Measurements from ENCODE around the gene ZSCAN2.
"Not testable (repeated sequence)": the region's sequence is repeated elsewhere in the genome, so short reads cannot be mapped to it uniquely, and the experiment has no call there.

The ZSCAN2 gene

GRCh38 chr15:84582583-84583157 is 18.1 kb upstream of the ZSCAN2 start:
- Histone ChIP-seq H3K9ac (ENCODE audit: insufficient read length) (no peak overlapping the region), H3K4me3 (no peak overlapping the region), H3K36me3 (ENCODE audit: insufficient read depth, low read length) (no peaks in the 10 kb centered on the region), H3K27ac (no peak overlapping the region), H3K9me3 (ENCODE audit: low read depth, low read length) (no peaks in the 10 kb centered on the region)
- TF ChIP-seq FOXP2 (optimal IDR thresholded peaks at IDR 0.05; ENCODE audit: control extremely low read depth, extremely low read length, insufficient read depth) = no peak
- no peak for TF ChIP-seq EZH2 (IDR thresholded peaks at IDR 0.05)
- no peak for TF ChIP-seq POLR2AphosphoS5 (IDR thresholded peaks at IDR 0.05; ENCODE audit: borderline replicate concordance, low read depth, low read length)
- no peak for DNase-seq (ENCODE audit: low read depth, low spot score)

GRCh38 chr15:84583921-84584320 is 16.9 kb upstream of the ZSCAN2 start:
- not testable (repeated sequence) for H3K36me3 ChIP-seq (ENCODE audit: insufficient read depth, low read length); H3K9ac ChIP-seq (ENCODE audit: insufficient read length); H3K4me3 ChIP-seq; H3K9me3 ChIP-seq (ENCODE audit: low read depth, low read length); H3K27ac ChIP-seq; DNase-seq (ENCODE audit: low read depth, low spot score)

DNA sequence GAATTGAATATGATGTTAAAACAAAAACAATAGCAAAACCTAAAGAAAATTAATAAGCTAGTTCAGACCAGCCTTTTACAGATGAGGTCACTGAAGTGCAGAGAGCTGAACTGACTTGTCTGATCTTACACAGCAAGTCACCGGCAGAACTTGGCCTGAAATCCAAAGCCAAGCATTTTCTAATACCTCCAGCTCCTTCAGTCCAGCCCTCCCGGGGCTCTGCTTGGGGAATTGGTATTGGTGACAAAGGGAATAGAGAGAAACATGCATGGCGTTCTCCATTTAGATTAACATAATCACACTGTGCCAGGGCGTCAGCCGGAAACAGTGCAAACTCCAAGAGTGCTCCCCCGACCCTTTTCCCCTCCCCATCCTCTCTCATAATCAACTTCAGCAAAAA is 14.1 kb upstream of the ZSCAN2 start:
- DNase-seq (ENCODE audit: low read depth, low spot score) = no peak
- 0 out of 2 replicates have a peak overlapping the region, but pooled peaks have one; percentile 9 for H3K27ac ChIP-seq
- TF ChIP-seq FOXP2 (optimal IDR thresholded peaks at IDR 0.05; ENCODE audit: control extremely low read depth, extremely low read length, insufficient read depth) = no peak
- TF ChIP-seq EZH2 (IDR thresholded peaks at IDR 0.05) = no peak
- TF ChIP-seq POLR2AphosphoS5 (IDR thresholded peaks at IDR 0.05; ENCODE audit: borderline replicate concordance, low read depth, low read length) = no peak
- no peaks in the 10 kb centered on the region for H3K9me3 ChIP-seq (ENCODE audit: low read depth, low read length)
- H3K4me3 ChIP-seq = peak overlapping the region; percentile 22; the same call in 1 of the 2 replicates
- H3K9ac ChIP-seq (ENCODE audit: insufficient read length) = peak overlapping the region; percentile 41
- no peaks in the 10 kb centered on the region for H3K36me3 ChIP-seq (ENCODE audit: insufficient read depth, low read length)

- no peak overlapping the region for H3K9ac ChIP-seq (ENCODE audit: insufficient read length)
- H3K27ac ChIP-seq = no peak overlapping the region
- DNase-seq (ENCODE audit: low read depth, low spot score) = no peak
- no peak for TF ChIP-seq EZH2 (IDR thresholded peaks at IDR 0.05)
- TF ChIP-seq FOXP2 (optimal IDR thresholded peaks at IDR 0.05; ENCODE audit: control extremely low read depth, extremely low read length, insufficient read depth) = no peak
- no peak for TF ChIP-seq POLR2AphosphoS5 (IDR thresholded peaks at IDR 0.05; ENCODE audit: borderline replicate concordance, low read depth, low read length)
- H3K4me3 ChIP-seq = peak overlapping the region; percentile 54
- no peaks in the 10 kb centered on the region for H3K36me3 ChIP-seq (ENCODE audit: insufficient read depth, low read length)
- H3K9me3 ChIP-seq (ENCODE audit: low read depth, low read length) = no peaks in the 10 kb centered on the region
Observed at GRCh38 chr15:84588053-84588874, 12.5 kb upstream of the ZSCAN2 start.

- H3K9me3 ChIP-seq (ENCODE audit: low read depth, low read length) = no peaks in the 10 kb centered on the region
- H3K36me3 ChIP-seq (ENCODE audit: insufficient read depth, low read length) = no peaks in the 10 kb centered on the region
- H3K4me3 ChIP-seq = no peak overlapping the region
- no peak for TF ChIP-seq FOXP2 (optimal IDR thresholded peaks at IDR 0.05; ENCODE audit: control extremely low read depth, extremely low read length, insufficient read depth)
- no peak for TF ChIP-seq POLR2AphosphoS5 (IDR thresholded peaks at IDR 0.05; ENCODE audit: borderline replicate concordance, low read depth, low read length)
- TF ChIP-seq EZH2 (IDR thresholded peaks at IDR 0.05) = no peak
- no peak overlapping the region for H3K27ac ChIP-seq
- DNase-seq (ENCODE audit: low read depth, low spot score) = no peak
- no peak overlapping the region for H3K9ac ChIP-seq (ENCODE audit: insufficient read length)
Observed at GRCh38 chr15:84590406-84590805, 10.4 kb upstream of the ZSCAN2 start.

GRCh38 chr15:84591815-84592214 is 9.0 kb upstream of the ZSCAN2 start:
- TF ChIP-seq EZH2 (IDR thresholded peaks at IDR 0.05) = no peak
- no peak for TF ChIP-seq FOXP2 (optimal IDR thresholded peaks at IDR 0.05; ENCODE audit: control extremely low read depth, extremely low read length, insufficient read depth)
- TF ChIP-seq POLR2AphosphoS5 (IDR thresholded peaks at IDR 0.05; ENCODE audit: borderline replicate concordance, low read depth, low read length) = no peak
- no peaks in the 10 kb centered on the region for H3K9me3 ChIP-seq (ENCODE audit: low read depth, low read length)
- H3K36me3 ChIP-seq (ENCODE audit: insufficient read depth, low read length) = no peaks in the 10 kb centered on the region
- H3K4me3 ChIP-seq = no peak overlapping the region
- no peak for DNase-seq (ENCODE audit: low read depth, low spot score)
- H3K9ac ChIP-seq (ENCODE audit: insufficient read length) = no peak overlapping the region
- H3K27ac ChIP-seq = no peak overlapping the region

GRCh38 chr15:84594617-84595290 is 6.1 kb upstream of the ZSCAN2 start:
- H3K9ac ChIP-seq (ENCODE audit: insufficient read length) = no peak overlapping the region
- H3K36me3 ChIP-seq (ENCODE audit: insufficient read depth, low read length) = no peaks in the 10 kb centered on the region
- no peak overlapping the region for H3K27ac ChIP-seq
- DNase-seq (ENCODE audit: low read depth, low spot score) = no peak
- no peak overlapping the region for H3K4me3 ChIP-seq
- no peak for TF ChIP-seq POLR2AphosphoS5 (IDR thresholded peaks at IDR 0.05; ENCODE audit: borderline replicate concordance, low read depth, low read length)
- no peaks in the 10 kb centered on the region for H3K9me3 ChIP-seq (ENCODE audit: low read depth, low read length)

DNA sequence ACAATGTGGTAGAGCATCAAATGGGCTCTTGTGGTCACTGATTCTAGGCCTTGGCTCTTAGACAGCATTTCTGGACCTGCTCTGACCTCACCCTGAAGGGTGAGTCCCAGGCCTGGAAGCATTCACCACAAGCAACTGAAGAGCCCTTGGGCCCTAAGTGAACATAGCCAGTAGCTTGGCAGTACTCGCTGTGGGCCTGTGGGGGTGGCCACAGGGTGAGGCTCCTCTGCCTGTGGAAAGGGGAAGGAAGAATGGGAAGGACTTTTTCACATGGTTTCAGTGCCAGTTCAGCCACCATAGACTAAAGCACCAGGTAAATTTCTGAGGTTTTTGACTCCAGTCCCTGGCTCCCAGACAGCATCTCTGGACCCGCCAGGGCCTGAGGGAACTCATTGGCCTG is 5.1 kb upstream of the ZSCAN2 start:
- DNase-seq (ENCODE audit: low read depth, low spot score) = no peak
- H3K4me3 ChIP-seq = no peak overlapping the region
- no peaks in the 10 kb centered on the region for H3K36me3 ChIP-seq (ENCODE audit: insufficient read depth, low read length)
- no peaks in the 10 kb centered on the region for H3K9me3 ChIP-seq (ENCODE audit: low read depth, low read length)
- no peak overlapping the region for H3K9ac ChIP-seq (ENCODE audit: insufficient read length)
- TF ChIP-seq FOXP2 (optimal IDR thresholded peaks at IDR 0.05; ENCODE audit: control extremely low read depth, extremely low read length, insufficient read depth) = no peak
- no peak for TF ChIP-seq POLR2AphosphoS5 (IDR thresholded peaks at IDR 0.05; ENCODE audit: borderline replicate concordance, low read depth, low read length)
- no peak for TF ChIP-seq EZH2 (IDR thresholded peaks at IDR 0.05)
- no peak overlapping the region for H3K27ac ChIP-seq
